Upper lobe of right lung (tissue), 1 donor: Measurements from ENCODE around the gene PDLIM4. TPM values are rescaled to one million over a fixed set of nuclear protein-coding genes. Genes with fewer than 3 reads are reported as not detected.

Source experiments
- ATAC-seq: fragments of 200-7000 bp; cut with Tn5 transposase; one replicate; pipeline ENCODE4 v1.9.1; 2020; ENCODE audit warnings: mild to moderate bottlenecking, moderate library complexity
- DNase-seq: peaks from one replicate; pipeline ENCODE4 v3.0.0-alpha.2; 2020
- H3K27ac ChIP-seq: fragments of 200-600 bp; one replicate; pipeline ENCODE4 v1.8.0; 2022
- H3K27me3 ChIP-seq: fragments of 200-600 bp; one replicate; pipeline ENCODE4 v1.8.0; 2022; ENCODE audit warnings: mild to moderate bottlenecking
- H3K36me3 ChIP-seq: fragments of 200-600 bp; one replicate; pipeline ENCODE4 v1.8.0; 2022
- H3K4me1 ChIP-seq: fragments of 200-600 bp; one replicate; pipeline ENCODE4 v1.8.0; 2022
- H3K4me3 ChIP-seq: fragments of 200-600 bp; one replicate; pipeline ENCODE4 v1.8.0; 2022; ENCODE audit warnings: mild to moderate bottlenecking
- H3K9me3 ChIP-seq: fragments of 200-600 bp; one replicate; pipeline ENCODE4 v1.8.0; 2022
- CTCF ChIP-seq: fragments of 200-600 bp; IDR thresholded peaks from one replicate; pipeline ENCODE4 v1.8.0; 2022; ENCODE audit warnings: antibody characterized with exemption
- intact Hi-C: fragments of 100-400 bp; cut with DNase I; formaldehyde crosslinking; loops from one replicate; pipeline ENCODE4 v1.11.0; 2022
- long read RNA-seq: library from polyadenylated mRNA; unstranded; transcript quantifications from one replicate; pipeline ENCODE4 v2.0.0, GENCODE V29; 2021
- total RNA-seq: library from RNA; stranded (reverse); fragmentation: NEBNext Ultra II Directional; extraction: Animal tissue kit (Norgen Biotek cat#: 25700); gene quantifications from one replicate; pipeline ENCODE4 v1.2.1, GENCODE V29; 2021
- donor health status: DM: no; HTN: yes; CAD: no; lungs with severe emphysema.

Gene PDLIM4
- total RNA-seq: 7.4 TPM
- long read RNA-seq, transcript PDLIM4-201 (7 exons, 2,282 nt): major isoform, 17 of 21 reads
- long read RNA-seq, partial matches to known transcripts: 0 of 21 reads
- long read RNA-seq, other reads (novel, unspliced or antisense): 3 of 21 reads

- Histone ChIP-seq H3K27me3 (peaks cover 7% of the 10 kb centered on the region), H3K4me1 (peaks cover 23% of the 10 kb centered on the region), H3K9me3 (no peaks in the 10 kb centered on the region), H3K27ac (peak within 1 kb of the TSS; percentile 42), H3K36me3 (no peaks in the 10 kb centered on the region), H3K4me3 (peak within 1 kb of the TSS; percentile 48)
- DNase-seq (peak; percentile 66), ATAC-seq (peak; percentile 41)
- TF ChIP-seq CTCF: no peak
- intact Hi-C loops: no loop called here
Observed at GRCh38 chr5:132257131-132258101, at the start of gene PDLIM4. TSS of gene PDLIM4 (plus strand) at chr5:132257696. CDS start at chr5:132257735, 39 bp downstream.

- Histone ChIP-seq H3K4me1 (no peaks in the 10 kb centered on the region), H3K4me3 (no peak overlapping the region), H3K27me3 (no peaks in the 10 kb centered on the region), H3K9me3 (no peaks in the 10 kb centered on the region), H3K27ac (no peak overlapping the region), H3K36me3 (peaks cover 50% of the 10 kb centered on the region)
- intact Hi-C loops: no loop called here
- no peak for TF ChIP-seq CTCF
- ATAC-seq: no peak
- DNase-seq: no peak
Observed at GRCh38 chr5:132207778-132208177, 49.7 kb upstream of the PDLIM4 start.

- H3K9me3 ChIP-seq: no peaks in the 10 kb centered on the region
- TF ChIP-seq CTCF: no peak
- no peak overlapping the region for H3K27ac ChIP-seq
- H3K4me3 ChIP-seq: no peak overlapping the region
- no peaks in the 10 kb centered on the region for H3K4me1 ChIP-seq
- DNase-seq (no peak), ATAC-seq (no peak)
- peaks cover 48% of the 10 kb centered on the region for H3K36me3 ChIP-seq
- intact Hi-C loops: no loop called here
- no peaks in the 10 kb centered on the region for H3K27me3 ChIP-seq
Observed at GRCh38 chr5:132209131-132209530, 48.4 kb upstream of the PDLIM4 start.

- DNase-seq: no peak
- H3K4me3 ChIP-seq: no peak overlapping the region
- peaks cover 2% of the 10 kb centered on the region for H3K4me1 ChIP-seq
- ATAC-seq: no peak
- H3K27ac ChIP-seq: no peak overlapping the region
- no peaks in the 10 kb centered on the region for H3K27me3 ChIP-seq
- intact Hi-C loops: no loop called here
- TF ChIP-seq CTCF: no peak
- H3K9me3 ChIP-seq: no peaks in the 10 kb centered on the region
- peaks cover 46% of the 10 kb centered on the region for H3K36me3 ChIP-seq
Observed at GRCh38 chr5:132209901-132210545, 47.5 kb upstream of the PDLIM4 start.

- Histone ChIP-seq H3K27me3 (no peaks in the 10 kb centered on the region), H3K9me3 (no peaks in the 10 kb centered on the region), H3K4me3 (no peak overlapping the region), H3K4me1 (peaks cover 9% of the 10 kb centered on the region), H3K36me3 (peaks cover 46% of the 10 kb centered on the region), H3K27ac (no peak overlapping the region)
- intact Hi-C loops: no loop called here
- no peak for DNase-seq
- no peak for ATAC-seq
- no peak for TF ChIP-seq CTCF
Observed at GRCh38 chr5:132210944-132211343, 46.6 kb upstream of the PDLIM4 start.
